ENCODE results near the gene BLMH.

- TF ChIP-seq, protein P1, sequence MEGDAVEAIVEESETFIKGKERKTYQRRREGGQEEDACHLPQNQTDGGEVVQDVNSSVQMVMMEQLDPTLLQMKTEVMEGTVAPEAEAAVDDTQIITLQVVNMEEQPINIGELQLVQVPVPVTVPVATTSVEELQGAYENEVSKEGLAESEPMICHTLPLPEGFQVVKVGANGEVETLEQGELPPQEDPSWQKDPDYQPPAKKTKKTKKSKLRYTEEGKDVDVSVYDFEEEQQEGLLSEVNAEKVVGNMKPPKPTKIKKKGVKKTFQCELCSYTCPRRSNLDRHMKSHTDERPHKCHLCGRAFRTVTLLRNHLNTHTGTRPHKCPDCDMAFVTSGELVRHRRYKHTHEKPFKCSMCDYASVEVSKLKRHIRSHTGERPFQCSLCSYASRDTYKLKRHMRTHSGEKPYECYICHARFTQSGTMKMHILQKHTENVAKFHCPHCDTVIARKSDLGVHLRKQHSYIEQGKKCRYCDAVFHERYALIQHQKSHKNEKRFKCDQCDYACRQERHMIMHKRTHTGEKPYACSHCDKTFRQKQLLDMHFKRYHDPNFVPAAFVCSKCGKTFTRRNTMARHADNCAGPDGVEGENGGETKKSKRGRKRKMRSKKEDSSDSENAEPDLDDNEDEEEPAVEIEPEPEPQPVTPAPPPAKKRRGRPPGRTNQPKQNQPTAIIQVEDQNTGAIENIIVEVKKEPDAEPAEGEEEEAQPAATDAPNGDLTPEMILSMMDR (conservative IDR thresholded peaks at IDR 0.05; ENCODE audit: low read depth in 2 of 2) = no peak
- no peak for TF ChIP-seq REST (IDR thresholded peaks at IDR 0.05; ENCODE audit: unreplicated experiment)
- TF ChIP-seq EZH2 (IDR thresholded peaks at IDR 0.05; ENCODE audit: low read depth, unreplicated experiment) = no peak
- no peak for TF ChIP-seq POLR2AphosphoS5 (IDR thresholded peaks at IDR 0.05; ENCODE audit: low read depth)
- TF ChIP-seq CREB1 (CRISPR knock-in tag; IDR thresholded peaks at IDR 0.05; ENCODE audit: low read depth) = no peak
These were observed 26.4 kb upstream of the BLMH start for GRCh38 chr17:30318155-30318554.
